Erythroblast (primary cell): Measurements from ENCODE around the gene CHRDL2.
"Not testable (repeated sequence)": the region's sequence is repeated elsewhere in the genome, so short reads cannot be mapped to it uniquely, and the experiment has no call there.

Experiments used
- DNase-seq, 2 experiments: peaks; one replicate each; lab custom pipeline; 2025; lab: John Stamatoyannopoulos, UW
- GATA1 ChIP-seq: IDR thresholded peaks from 2 replicates; pipeline ENCODE4 v1.6.1; 2011; ENCODE audit warnings: low read depth, mild to moderate bottlenecking, control low read depth, low read length, moderate library complexity
- POLR2A ChIP-seq: IDR thresholded peaks from 2 replicates; pipeline ENCODE4 v1.6.1; 2011; ENCODE audit warnings: mild to moderate bottlenecking, low read length

The CHRDL2 gene

DNA sequence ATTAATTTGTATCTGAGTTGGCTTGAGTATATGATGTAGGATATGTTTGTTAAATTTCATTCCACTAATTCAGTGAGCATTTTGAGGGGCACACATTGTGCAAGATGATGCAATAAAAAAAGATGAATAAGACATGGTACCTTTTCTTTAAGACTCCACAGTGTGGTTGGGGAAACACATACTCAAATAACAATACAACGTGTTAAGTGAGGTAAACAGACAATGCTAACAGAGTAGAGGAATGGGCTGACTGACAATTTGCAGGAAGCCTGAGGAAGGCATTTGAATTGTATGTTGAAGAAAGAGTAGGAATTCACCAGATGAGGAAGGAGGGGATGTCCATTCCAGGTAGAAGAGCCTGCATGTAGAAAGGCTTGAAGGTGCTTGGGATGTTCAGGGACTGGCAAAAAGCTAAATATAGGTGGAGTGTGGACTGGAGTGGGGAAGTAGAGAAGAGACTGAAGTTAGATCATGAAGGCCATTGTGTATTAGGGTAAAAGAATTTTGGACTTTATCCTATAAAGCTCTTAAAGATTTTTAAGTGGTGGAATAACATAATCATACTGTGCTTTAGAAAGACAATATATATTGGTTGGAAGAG lies 24.3 kb upstream of the CHRDL2 start:
- no peak for DNase-seq
- TF ChIP-seq POLR2A = no peak
- no peak for TF ChIP-seq GATA1

DNA sequence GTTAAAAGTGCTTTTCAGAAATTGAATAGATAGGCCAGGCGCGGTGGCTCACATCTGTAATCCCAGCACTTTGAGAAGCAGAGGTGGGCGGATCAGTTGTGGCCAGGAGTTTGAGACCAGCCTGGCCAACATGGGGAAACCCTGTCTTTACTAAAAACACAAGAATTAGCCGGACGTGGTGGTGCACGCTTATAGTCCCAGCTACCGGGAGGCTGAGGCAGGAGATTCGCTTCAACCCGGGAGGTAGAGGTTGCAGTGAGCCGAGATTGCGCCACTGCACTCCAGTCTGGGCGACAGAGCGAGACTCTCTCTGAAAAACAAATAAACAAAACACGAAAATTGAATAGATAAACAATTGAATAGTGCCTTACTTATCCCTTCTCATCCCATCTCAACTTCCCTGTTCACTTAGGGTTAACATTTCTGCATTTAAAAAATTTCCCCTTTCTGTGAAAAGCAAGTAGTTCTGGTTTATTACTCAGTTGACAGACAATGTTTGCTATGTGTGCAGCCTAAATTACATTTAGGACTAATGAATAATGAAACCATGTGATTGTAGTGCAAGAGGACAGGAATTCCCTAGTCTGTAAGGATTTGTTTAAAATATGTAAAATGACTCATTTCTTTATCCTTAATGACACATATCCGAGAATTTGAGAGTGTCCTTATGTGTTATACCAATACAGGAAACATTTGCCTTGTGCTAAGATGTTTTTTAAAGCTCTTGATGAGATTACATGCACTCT lies 23.5 kb upstream of the CHRDL2 start:
- TF ChIP-seq POLR2A = no peak
- TF ChIP-seq GATA1 = no peak
- no peak for DNase-seq

DNA sequence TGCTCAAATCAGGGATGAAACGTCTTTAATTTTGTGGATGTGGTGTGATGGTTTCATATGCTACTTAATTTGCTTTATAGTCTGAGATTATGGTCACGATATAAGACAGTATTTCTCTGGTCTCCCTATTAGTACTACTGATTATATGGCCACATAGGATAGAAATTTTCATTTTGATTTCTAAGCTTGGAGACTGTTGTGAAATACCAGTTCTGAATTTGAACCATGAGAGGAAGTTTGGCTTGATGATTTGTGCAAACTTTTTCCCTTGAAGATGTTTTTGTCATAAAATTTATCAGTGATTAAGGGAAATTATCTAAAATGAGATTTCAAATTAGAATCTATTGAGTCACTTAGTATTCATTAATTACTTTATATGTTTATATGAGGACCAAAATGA lies 20.1 kb upstream of the CHRDL2 start:
- no peak for DNase-seq
- TF ChIP-seq GATA1 (no peak), POLR2A (no peak)

DNA sequence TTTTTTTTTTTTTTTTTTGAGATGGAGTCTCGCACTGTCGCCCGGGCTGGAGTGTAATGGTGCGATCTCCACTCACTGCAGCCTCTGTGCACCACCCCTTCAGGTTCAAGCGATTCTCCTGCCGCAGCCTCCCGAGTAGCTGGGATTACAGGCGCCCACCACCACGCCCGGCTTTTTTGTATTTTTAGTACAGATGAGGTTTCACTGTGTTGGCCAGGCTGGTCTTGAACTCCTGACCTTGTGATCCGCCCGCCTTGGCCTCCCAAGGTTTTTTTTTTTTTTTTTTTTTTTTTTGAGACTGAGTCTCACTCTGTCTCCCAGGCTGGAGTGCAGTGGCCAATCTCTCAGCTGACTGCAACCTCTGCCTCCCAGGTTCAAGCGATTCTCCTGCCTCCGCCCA lies 19.4 kb upstream of the CHRDL2 start:
- DNase-seq = not testable (repeated sequence)

DNA sequence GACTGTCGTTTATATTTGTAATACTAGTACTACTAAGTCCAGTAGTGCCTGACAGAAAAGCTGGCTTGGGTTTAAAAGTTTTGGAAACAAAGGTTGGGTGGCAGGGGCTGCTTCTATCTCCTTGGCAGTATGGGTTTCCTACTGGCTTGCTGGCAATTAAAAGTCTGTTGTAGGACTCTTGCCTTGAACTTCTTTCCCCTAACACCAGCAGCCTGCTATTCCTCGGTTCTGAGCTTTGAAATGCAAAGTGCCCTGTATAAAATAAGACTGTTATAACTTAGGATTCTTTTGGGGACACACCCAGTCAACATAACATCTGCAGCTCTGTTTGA lies 18.7 kb upstream of the CHRDL2 start:
- DNase-seq = peak; percentile 31 to 39
- TF ChIP-seq POLR2A (no peak), GATA1 (no peak)

DNA sequence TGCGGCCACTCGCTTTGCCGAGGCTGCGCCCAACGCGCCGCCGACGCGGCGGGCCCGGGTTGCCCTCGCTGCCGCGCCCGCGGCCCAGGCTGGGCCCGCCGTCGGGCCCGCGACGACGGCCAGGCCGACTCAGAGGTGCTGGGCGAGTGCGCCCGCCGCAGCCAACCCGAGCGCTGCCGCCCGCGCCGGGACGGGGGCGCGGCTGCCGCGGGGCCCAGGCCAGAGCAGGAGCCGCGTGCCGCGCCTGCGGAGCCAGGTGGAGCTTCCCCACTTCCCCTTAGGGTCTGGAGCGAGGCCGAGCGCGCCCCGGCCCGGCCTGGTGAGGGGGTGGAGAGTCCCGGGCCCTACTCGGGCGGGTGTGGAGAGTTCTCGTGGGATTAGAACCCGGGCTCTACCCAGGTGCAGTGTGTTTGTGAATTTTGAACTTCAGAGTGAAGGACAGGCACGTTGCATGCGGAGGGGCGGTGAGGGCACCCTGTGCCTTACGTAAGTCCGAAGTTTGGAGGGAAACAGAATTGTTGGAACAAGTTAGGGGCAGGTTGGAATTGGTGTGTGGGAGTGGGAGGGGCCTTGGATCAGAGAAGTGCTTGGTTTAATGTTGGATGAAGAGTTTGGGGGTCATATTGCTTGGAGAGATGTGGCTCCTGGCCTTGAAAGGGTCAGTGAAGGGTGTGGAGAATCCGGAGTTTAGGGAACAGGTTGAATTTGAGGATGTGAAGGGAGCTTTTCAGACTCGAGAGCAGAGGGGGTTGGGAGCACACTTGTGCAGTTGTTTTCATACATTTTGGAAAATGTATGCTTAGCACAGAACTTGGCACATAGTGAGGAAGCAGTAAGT lies 18.1 kb upstream of the CHRDL2 start:
- peak; percentile 75 to 78 for DNase-seq
- TF ChIP-seq POLR2A (peak; percentile 24), GATA1 (no peak)

DNA sequence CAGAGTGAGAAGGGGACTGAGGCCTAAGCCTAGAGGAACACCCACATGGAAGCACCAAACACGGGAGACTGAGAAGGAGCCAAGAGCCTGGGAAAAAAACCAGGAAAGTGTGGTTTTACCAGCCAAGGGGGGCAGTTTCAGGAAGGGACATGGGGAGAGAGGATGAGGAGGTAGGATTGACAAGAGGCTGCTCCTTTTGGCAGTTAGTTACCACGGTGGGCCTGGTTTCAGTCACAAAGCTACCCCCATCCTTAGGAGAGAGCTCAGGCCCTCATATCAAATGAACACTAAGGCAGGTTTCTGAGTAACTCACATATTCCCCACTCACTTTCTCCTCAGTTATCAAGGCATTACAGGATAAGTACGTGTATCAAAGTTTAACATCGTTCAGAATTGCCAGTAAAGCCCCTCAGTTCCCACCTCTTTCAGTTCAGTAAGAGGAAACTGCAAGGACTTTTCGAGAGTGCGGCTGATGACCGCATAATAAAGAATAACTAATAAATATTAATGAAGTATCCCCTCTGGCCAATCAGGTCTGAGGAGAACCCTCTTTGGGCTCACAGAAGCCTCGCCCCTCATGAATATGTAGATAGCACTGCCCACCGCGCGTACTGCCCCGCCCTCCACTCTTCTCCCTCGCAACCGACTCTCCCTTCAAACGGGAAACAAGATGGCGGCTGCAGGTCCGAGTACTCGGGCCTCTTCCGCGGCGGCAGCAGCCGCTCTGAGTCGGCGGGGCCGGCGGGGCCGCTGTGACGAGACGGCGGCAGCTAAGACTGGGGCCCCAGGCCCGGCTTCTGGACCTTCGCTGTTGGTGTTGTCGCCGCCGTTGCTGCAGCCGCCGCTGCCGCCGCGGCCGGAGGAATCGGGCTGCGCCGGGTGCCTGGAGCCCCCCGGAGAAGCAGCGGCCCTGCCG lies 17.2 kb upstream of the CHRDL2 start, which contains the start of gene RNF169:
TSS of gene RNF169 (plus strand) at position 639 of the 916 bp plus-strand sequence. CDS start at position 671, 32 bp downstream.
- TF ChIP-seq GATA1 (no peak), POLR2A (peak; percentile 73)
- DNase-seq = peak; percentile 95 to 96

DNA sequence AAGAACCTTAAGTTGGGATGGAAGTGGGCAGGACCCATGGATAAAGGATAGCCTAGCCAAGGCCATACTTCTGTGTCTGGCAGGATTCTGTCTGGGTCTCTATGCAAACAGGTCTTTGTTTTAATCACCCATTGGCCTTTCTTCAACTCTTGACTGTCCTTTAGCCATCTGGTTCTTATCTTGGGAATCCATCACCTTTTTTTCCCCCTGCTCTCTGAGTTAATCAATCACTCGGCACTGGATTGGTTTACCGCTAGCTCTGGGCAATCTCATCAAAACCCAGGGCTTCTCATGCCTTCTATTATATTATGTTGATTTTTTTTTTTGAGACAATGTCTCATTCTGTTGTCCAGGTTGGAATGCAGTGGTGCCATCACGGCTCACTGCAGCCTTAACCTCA lies 15.6 kb upstream of the CHRDL2 start:
- no peak for DNase-seq
- no peak for TF ChIP-seq POLR2A

DNA sequence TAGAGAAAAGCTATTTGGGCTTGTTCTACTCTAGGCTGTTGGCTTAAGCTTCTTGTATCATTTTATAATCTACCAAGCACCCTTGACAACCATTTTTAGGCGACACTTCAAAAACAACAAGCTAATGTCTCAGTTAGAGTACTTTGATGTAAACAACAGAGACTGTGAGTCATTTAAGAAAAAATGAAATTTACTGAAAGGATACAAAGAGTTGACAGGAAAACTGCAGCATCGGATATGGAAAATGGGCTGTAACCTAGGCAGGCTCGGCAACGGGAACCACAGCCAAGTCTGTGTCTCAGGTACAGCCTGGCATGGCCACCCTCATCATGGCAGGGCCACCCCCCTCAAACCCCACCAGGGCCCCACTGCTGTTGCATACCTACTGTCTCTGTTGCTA lies 13.1 kb upstream of the CHRDL2 start:
- TF ChIP-seq GATA1 = no peak
- no peak for TF ChIP-seq POLR2A
- no peak for DNase-seq

DNA sequence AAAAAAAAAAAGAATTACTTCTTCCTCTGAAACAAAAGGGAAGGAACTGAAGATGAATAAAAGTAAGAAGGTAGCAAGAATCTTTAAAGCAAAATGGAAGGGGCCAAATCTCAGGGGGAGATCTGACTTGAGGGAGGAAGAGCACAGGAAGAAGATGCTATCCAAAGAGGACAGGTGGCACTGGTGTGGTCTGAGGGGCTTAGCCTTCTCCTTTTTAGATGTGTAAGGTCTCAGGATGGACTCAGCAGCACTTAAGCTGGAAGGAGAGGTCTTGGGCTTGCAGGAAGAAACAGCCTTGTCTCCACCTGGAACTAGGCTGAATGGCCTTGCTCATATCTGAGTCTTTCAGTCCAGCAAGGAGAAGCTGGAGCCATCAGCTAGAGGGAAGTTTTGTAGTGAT lies 12.4 kb upstream of the CHRDL2 start:
- TF ChIP-seq GATA1 (no peak), POLR2A (no peak)
- no peak for DNase-seq

DNA sequence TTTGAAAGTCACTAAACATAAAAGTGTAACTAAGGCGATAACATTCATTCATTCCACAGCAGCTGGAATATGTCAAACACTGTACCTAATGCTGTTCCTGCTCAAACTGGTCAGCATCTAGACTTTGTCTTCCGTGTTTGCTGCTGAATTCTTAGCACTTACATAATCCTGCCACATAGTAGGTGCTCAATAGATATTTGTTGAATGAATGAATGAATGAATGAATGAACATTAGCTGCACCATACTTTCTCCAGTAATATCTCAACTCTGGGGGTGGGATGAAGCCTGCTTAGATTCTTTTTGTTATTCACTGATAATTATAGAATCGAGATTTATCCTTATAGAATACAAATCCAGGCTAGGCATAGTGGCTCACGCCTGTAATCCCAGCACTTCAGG lies 10.8 kb upstream of the CHRDL2 start:
- TF ChIP-seq GATA1 = no peak
- no peak for TF ChIP-seq POLR2A
- no peak for DNase-seq

DNA sequence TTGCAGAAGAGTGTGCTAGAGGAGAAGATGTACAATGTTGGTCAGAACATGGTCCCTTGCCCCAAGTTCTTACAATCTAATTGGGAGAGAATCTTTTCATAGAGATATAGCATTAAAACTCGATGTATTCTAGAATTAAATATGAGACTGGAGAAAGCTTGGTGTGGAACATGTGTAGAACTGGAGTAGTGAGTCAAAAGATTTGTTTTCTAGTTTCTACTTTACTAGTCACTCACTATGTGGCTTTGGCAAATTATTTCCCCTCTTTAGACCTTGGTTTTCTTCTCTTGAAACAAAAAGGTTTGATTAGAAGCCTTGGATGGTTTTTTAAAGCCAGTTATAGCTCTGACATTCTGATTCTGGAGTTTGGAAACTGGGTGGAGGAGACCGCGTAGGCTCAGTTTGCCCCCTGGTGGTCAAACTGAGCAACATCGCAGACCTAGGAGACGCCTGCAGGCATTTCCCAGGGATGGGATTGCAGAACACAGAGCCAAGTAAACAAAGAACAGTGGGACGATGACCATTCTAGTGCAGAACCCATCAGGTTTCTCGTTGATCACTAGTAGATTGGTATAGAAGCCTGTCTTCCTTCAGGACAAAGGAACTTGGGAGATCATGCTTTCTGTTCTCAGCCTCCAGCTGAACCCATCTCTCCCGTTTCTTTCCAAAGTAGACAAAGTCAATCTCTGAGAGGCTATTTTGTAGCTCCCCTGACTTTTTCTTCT lies 8.5 kb upstream of the CHRDL2 start:
- peak; percentile 56 to 73 for DNase-seq
- TF ChIP-seq GATA1 = no peak
- no peak for TF ChIP-seq POLR2A

DNA sequence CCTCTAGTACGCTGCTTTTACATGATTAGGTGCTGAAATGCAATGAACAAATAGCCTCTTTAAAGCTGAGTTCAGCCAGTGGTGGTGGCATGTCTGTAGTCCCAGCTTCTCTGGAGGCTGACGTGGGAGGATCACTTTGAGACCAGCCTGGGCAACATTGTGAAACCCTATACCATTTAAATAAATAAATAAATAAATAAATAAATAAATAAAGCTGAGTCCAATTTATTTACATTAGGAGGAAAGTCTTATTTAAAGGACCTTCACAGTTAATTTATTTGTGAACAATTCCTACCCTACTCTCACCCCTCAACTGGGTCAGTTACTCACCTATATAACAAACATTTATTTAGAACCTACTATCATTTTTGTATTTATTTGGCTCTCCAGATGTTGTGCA lies 4.8 kb upstream of the CHRDL2 start:
- TF ChIP-seq POLR2A (no peak), GATA1 (no peak)
- DNase-seq = no peak
